ENCODE measurements around the gene OR9Q1.

Gene OR9Q1

DNA sequence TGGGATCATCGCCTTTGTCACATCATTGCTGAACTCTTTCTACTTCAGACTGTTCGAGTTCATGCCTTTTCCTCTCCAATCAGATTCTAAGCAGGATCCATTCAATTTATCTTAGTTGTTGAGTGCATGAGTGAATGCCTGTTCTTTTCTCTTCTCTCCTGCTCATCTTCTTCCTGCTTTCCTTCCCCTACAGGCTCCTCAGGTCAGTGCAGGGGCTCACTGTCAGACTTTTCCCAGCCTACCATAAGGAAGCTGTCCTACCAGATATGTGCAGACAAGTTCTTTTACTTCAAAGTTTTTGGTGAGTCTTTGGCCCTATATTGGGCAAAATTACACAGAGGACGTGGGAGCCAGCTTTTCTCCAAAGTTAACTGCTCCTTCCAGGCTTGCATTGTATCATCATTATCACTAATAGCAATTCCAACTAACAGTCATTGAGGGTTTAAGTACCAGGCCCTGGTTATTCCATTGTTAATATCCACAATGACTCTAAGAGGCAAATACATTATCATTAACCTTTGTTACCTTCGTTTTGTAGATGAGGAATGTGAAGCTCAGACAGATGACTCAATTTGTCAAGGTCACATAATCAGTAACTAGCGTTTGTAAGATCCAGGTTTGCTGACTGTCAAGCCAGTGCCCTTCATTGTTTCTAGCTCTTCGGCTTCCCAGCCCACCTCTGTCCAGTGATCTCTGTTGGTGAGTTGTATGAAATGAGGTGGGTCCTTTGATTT is 37.4 kb downstream of the OR9Q1 start:
- Histone ChIP-seq H3K36me3 (ENCODE audit: control insufficient read depth in 2 of 2, insufficient read depth in 2 of 2, low read length in 2 of 2) (no peaks in the 10 kb centered on the region), H3K27me3 (ENCODE audit: control insufficient read depth in 1 of 2, insufficient read depth in 2 of 2, low read length in 2 of 2) (no peaks in the 10 kb centered on the region), H3K9me3 (ENCODE audit: control insufficient read depth in 2 of 2, low read length in 2 of 2) (no peaks in the 10 kb centered on the region), H3K27ac (ENCODE audit: low read length) (no peak overlapping the region), H3K9ac (ENCODE audit: low read length in 2 of 2) (no peak overlapping the region), H3K4me1 (ENCODE audit: control insufficient read depth, insufficient read depth, low read length) (peaks cover 12% of the 10 kb centered on the region), H3K4me3 (ENCODE audit: low read length in 2 of 2) (no peak overlapping the region)

DNA sequence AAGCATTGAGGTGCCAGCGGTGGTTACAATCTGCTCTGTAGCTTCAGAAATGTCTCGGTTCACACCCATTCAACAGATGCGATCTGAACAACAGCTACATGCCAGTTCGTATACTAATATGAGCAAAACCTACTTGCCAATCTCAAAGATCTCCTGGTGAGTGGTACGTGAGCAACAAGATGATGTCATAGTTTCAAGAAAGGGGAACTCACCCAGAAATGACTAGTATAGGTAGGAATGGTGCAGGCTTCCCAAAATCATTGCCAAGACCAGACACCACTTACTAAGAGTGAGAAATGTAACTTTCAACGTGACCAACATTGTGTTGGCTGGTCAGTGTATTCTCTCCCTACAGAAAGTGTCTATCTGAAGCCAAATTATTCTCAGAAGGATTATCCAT is 38.1 kb downstream of the OR9Q1 start:
- no peaks in the 10 kb centered on the region for H3K9me3 ChIP-seq (ENCODE audit: control insufficient read depth in 2 of 2, low read length in 2 of 2)
- H3K9ac ChIP-seq (ENCODE audit: low read length in 2 of 2): no peak overlapping the region
- H3K4me3 ChIP-seq (ENCODE audit: low read length in 2 of 2): no peak overlapping the region
- H3K27me3 ChIP-seq (ENCODE audit: control insufficient read depth in 1 of 2, insufficient read depth in 2 of 2, low read length in 2 of 2): no peaks in the 10 kb centered on the region
- H3K36me3 ChIP-seq (ENCODE audit: control insufficient read depth in 2 of 2, insufficient read depth in 2 of 2, low read length in 2 of 2): no peaks in the 10 kb centered on the region
- H3K4me1 ChIP-seq (ENCODE audit: control insufficient read depth, insufficient read depth, low read length): peaks cover 12% of the 10 kb centered on the region
- no peak overlapping the region for H3K27ac ChIP-seq (ENCODE audit: low read length)

DNA sequence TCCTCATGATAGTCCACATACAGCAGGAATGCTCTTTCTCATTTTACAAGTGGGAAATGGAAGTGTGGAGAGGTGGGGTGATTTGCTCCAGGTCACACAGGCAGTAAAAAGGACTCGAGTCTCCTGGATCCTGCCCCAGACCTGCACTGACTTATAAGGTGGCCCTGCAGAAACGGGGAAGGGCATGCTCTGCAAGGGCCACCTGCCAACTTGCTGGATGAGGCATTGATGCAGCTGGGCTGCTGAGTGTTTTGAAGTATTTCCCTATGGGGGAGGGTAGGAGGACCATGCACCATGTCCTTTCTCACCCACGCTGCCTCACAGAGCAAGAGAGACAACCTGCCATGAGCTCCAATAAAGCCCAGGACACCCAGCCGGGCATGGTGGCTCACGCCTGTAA is 44.0 kb downstream of the OR9Q1 start:
- Histone ChIP-seq H3K9me3 (ENCODE audit: control insufficient read depth in 2 of 2, low read length in 2 of 2) (peaks cover 0 to 2% of the 10 kb centered on the region in 2 donors), H3K4me1 (ENCODE audit: control insufficient read depth, insufficient read depth, low read length) (no peaks in the 10 kb centered on the region), H3K9ac (ENCODE audit: low read length in 2 of 2) (no peak overlapping the region), H3K36me3 (ENCODE audit: control insufficient read depth in 2 of 2, insufficient read depth in 2 of 2, low read length in 2 of 2) (no peaks in the 10 kb centered on the region), H3K27me3 (ENCODE audit: control insufficient read depth in 1 of 2, insufficient read depth in 2 of 2, low read length in 2 of 2) (no peaks in the 10 kb centered on the region), H3K4me3 (ENCODE audit: low read length in 2 of 2) (no peak overlapping the region), H3K27ac (ENCODE audit: low read length) (no peak overlapping the region)

DNA sequence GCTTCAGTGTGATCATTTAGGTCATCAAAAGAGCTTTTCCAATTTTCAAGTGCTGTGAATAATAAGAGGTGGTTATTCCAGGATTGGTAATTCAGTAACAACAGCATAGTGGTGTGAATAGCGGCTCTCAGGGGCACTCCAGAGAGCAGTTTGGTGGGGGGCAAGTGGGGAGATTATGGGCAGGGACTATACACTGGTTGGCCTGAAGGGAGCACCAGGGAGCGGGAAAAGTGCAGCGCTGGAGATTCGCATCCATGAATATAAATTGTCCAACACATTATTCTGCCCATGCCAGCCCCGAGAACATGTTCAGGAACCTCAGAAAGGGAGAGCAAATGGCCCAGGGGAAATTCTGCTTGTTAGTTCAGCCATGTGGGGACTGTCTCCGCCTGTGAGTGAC is 45.0 kb downstream of the OR9Q1 start:
- Histone ChIP-seq H3K4me1 (ENCODE audit: control insufficient read depth, insufficient read depth, low read length) (no peaks in the 10 kb centered on the region), H3K27me3 (ENCODE audit: control insufficient read depth in 1 of 2, insufficient read depth in 2 of 2, low read length in 2 of 2) (no peaks in the 10 kb centered on the region), H3K9ac (ENCODE audit: low read length in 2 of 2) (no peak overlapping the region), H3K4me3 (ENCODE audit: low read length in 2 of 2) (no peak overlapping the region), H3K27ac (ENCODE audit: low read length) (no peak overlapping the region), H3K9me3 (ENCODE audit: control insufficient read depth in 2 of 2, low read length in 2 of 2) (peaks cover 0 to 2% of the 10 kb centered on the region in 2 donors), H3K36me3 (ENCODE audit: control insufficient read depth in 2 of 2, insufficient read depth in 2 of 2, low read length in 2 of 2) (no peaks in the 10 kb centered on the region)

DNA sequence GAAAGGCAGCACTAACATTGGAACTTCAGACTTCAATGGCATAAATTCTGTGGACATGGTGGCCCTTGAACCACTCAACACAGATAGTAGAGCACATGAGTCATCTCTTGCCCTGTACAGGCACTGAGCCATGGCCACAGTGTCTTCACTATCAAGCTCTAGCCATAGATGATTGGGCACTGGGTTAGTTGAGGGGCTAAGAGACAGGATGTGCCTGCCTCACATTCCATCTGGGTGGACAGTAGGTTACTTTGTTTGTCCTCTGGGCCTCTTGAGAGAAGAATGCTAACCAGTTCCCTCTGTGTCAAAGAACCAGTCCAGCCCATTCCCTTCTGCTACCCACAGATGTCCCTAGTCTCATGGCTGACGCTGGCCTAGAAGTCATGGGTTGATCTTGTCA is 46.9 kb downstream of the OR9Q1 start:
- Histone ChIP-seq H3K36me3 (ENCODE audit: control insufficient read depth in 2 of 2, insufficient read depth in 2 of 2, low read length in 2 of 2) (no peaks in the 10 kb centered on the region), H3K4me1 (ENCODE audit: control insufficient read depth, insufficient read depth, low read length) (no peaks in the 10 kb centered on the region)

DNA sequence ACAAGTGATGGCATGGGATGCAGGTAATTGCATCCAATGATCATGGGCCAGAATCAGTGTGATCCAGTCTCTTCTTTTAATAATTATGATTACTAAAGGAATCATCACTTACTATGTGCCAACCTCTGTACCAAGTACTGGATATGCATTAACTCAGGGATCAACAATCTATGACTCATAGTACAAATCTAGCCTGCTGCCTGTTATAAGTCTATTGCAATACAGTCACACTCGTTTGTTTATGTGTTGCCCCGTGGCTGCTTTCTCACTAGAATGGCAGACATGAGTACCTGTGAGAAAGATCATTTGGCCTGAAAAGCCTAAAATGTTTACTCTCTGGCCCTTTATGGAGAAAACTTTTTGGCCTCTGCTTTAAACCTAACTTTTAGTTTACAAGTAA is 52.1 kb downstream of the OR9Q1 start:
- no peaks in the 10 kb centered on the region for H3K4me1 ChIP-seq (ENCODE audit: control insufficient read depth, insufficient read depth, low read length)
- H3K27ac ChIP-seq (ENCODE audit: low read length): no peak overlapping the region
- H3K4me3 ChIP-seq (ENCODE audit: low read length in 2 of 2): no peak overlapping the region
- H3K36me3 ChIP-seq (ENCODE audit: control insufficient read depth in 2 of 2, insufficient read depth in 2 of 2, low read length in 2 of 2): no peaks in the 10 kb centered on the region
- no peaks in the 10 kb centered on the region for H3K27me3 ChIP-seq (ENCODE audit: control insufficient read depth in 1 of 2, insufficient read depth in 2 of 2, low read length in 2 of 2)
- H3K9ac ChIP-seq (ENCODE audit: low read length in 2 of 2): no peak overlapping the region
- peaks cover 0 to 5% of the 10 kb centered on the region in 2 donors for H3K9me3 ChIP-seq (ENCODE audit: control insufficient read depth in 2 of 2, low read length in 2 of 2)

More for the DNA sequence above, 46.9 kb downstream of the OR9Q1 start:
- H3K9ac ChIP-seq (ENCODE audit: low read length in 2 of 2): no peak overlapping the region
- H3K9me3 ChIP-seq (ENCODE audit: control insufficient read depth in 2 of 2, low read length in 2 of 2): peaks cover 0 to 2% of the 10 kb centered on the region in 2 donors
- H3K27me3 ChIP-seq (ENCODE audit: control insufficient read depth in 1 of 2, insufficient read depth in 2 of 2, low read length in 2 of 2): no peaks in the 10 kb centered on the region
- H3K4me3 ChIP-seq (ENCODE audit: low read length in 2 of 2): no peak overlapping the region
- no peak overlapping the region for H3K27ac ChIP-seq (ENCODE audit: low read length)

DNA sequence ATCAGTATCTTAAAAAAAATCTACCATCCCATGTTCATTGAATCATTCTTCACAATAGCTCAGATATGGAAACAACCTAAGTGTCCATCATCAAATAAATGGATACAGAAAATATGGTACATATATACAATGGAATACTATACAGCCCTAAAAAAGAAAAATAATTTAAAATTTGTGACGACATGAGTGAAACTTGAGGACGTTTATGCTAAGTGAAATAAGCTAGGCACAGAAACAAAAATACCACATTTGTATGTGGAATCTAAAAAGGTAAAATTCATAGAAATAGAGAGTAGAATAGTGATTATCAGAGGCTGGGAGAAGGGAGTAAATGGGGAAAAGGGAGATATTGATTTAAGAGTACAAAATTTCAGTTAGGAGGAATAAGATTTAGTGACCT is 62.8 kb downstream of the OR9Q1 start:
- no peaks in the 10 kb centered on the region for H3K36me3 ChIP-seq (ENCODE audit: control insufficient read depth in 2 of 2, insufficient read depth in 2 of 2, low read length in 2 of 2)
- no peaks in the 10 kb centered on the region for H3K4me1 ChIP-seq (ENCODE audit: control insufficient read depth, insufficient read depth, low read length)
- H3K4me3 ChIP-seq (ENCODE audit: low read length in 2 of 2): no peak overlapping the region
- peaks cover 0 to 3% of the 10 kb centered on the region in 2 donors for H3K9me3 ChIP-seq (ENCODE audit: control insufficient read depth in 2 of 2, low read length in 2 of 2)
- no peak overlapping the region for H3K27ac ChIP-seq (ENCODE audit: low read length)
- H3K9ac ChIP-seq (ENCODE audit: low read length in 2 of 2): no peak overlapping the region
- no peaks in the 10 kb centered on the region for H3K27me3 ChIP-seq (ENCODE audit: control insufficient read depth in 1 of 2, insufficient read depth in 2 of 2, low read length in 2 of 2)

DNA sequence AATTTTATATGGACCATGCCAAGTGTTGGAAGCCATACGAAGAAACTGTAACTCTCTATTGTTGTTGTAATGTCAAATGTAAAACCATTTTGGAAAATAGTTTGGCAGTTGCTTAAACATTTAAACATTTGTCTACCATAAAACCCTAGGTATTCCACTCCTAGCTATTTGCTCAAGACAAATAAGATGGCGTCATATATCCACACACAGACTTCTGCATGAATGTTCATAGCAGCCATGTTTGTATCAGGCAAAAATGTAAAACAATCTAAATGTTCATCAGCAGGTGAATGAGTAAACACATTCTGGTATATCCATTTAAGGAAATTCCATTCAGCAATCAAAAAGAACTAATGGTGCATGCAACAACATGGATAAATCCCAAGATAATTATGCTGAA is 73.8 kb downstream of the OR9Q1 start:
- H3K27me3 ChIP-seq (ENCODE audit: control insufficient read depth in 1 of 2, insufficient read depth in 2 of 2, low read length in 2 of 2): no peaks in the 10 kb centered on the region
- peaks cover 0 to 2% of the 10 kb centered on the region in 2 donors for H3K9me3 ChIP-seq (ENCODE audit: control insufficient read depth in 2 of 2, low read length in 2 of 2)
- no peaks in the 10 kb centered on the region for H3K4me1 ChIP-seq (ENCODE audit: control insufficient read depth, insufficient read depth, low read length)
- H3K27ac ChIP-seq (ENCODE audit: low read length): no peak overlapping the region
- H3K36me3 ChIP-seq (ENCODE audit: control insufficient read depth in 2 of 2, insufficient read depth in 2 of 2, low read length in 2 of 2): no peaks in the 10 kb centered on the region
- H3K4me3 ChIP-seq (ENCODE audit: low read length in 2 of 2): no peak overlapping the region
- no peak overlapping the region for H3K9ac ChIP-seq (ENCODE audit: low read length in 2 of 2)

DNA sequence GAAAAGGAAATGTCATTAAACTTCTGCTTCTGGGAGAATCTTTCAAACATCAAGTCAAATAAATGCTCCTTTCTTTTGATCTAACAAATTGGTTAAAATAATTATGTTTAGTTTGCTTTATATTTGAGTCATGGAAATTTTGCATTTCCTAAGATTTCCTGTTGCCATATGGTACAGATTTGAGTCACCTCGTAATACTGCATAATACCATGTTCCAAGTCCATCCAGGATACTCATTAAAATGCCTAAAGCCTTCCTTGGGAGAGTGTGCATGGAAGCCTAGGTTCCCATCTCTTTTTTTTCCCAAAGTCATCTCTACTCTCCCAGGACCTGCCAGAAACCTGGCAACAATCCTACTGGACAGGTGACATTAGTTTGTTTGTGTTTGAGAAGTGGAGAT is 97.4 kb downstream of the OR9Q1 start:
- Histone ChIP-seq H3K27ac (ENCODE audit: low read length) (no peak overlapping the region), H3K36me3 (ENCODE audit: control insufficient read depth in 2 of 2, insufficient read depth in 2 of 2, low read length in 2 of 2) (no peaks in the 10 kb centered on the region), H3K4me3 (ENCODE audit: low read length in 2 of 2) (no peak overlapping the region)

DNA sequence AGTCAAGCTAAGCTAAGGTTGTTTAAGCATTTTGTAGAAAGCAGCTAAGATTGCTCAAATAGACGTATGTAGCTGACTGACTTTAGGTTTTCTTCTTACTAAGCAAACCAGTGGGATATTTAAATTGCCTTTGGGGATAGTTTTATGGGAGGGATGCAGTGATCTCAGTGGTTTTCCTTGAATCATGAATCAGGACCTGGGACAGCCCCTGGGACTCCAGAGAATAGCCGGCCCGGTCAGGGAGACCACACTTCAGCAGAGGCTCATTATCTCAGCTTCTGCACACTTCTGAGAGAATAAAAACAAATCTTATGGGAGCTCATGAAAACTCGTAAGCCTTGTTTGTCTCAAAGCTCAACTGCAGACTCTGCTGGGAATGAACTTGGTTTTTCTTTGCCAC is 101.8 kb downstream of the OR9Q1 start, which contains the start of gene OR9I1:
OR9I1 (minus strand) TSS at position 62 of the 400 bp plus-strand sequence. CDS start 6,086 bp downstream, outside the sequence.
- Histone ChIP-seq H3K36me3 (ENCODE audit: control insufficient read depth in 2 of 2, insufficient read depth in 2 of 2, low read length in 2 of 2) (no peaks in the 10 kb centered on the region), H3K9me3 (ENCODE audit: control insufficient read depth in 2 of 2, low read length in 2 of 2) (no peaks in the 10 kb centered on the region), H3K27me3 (ENCODE audit: control insufficient read depth in 1 of 2, insufficient read depth in 2 of 2, low read length in 2 of 2) (no peaks in the 10 kb centered on the region), H3K9ac (ENCODE audit: low read length in 2 of 2) (no peak within 1 kb of the TSS), H3K27ac (ENCODE audit: low read length) (no peak within 1 kb of the TSS), H3K4me1 (ENCODE audit: control insufficient read depth, insufficient read depth, low read length) (no peaks in the 10 kb centered on the region), H3K4me3 (ENCODE audit: low read length in 2 of 2) (no peak within 1 kb of the TSS)

More for the DNA sequence above, 97.4 kb downstream of the OR9Q1 start:
- H3K4me1 ChIP-seq (ENCODE audit: control insufficient read depth, insufficient read depth, low read length): no peaks in the 10 kb centered on the region
- no peaks in the 10 kb centered on the region for H3K27me3 ChIP-seq (ENCODE audit: control insufficient read depth in 1 of 2, insufficient read depth in 2 of 2, low read length in 2 of 2)
- no peak overlapping the region for H3K9ac ChIP-seq (ENCODE audit: low read length in 2 of 2)
- no peaks in the 10 kb centered on the region for H3K9me3 ChIP-seq (ENCODE audit: control insufficient read depth in 2 of 2, low read length in 2 of 2)

DNA sequence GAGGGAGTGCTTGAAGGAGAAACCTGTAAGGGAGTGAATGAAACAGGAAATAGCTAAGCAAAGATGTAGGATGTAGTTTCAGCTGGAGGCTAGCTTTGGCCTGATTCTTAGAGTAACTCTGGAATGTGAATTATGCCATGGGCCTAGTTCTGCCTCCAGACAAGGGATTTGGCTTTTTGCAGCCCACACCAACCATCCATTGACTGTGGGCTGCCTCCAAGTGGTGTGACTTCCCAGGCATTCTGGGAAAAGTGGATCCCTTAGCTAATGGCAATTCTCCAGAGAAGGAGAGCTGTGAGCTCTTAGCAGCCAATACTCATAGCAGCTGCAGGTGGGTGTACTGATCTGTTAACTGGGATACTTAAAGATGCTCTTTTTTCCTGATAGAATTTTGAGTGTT is 103.7 kb downstream of the OR9Q1 start:
- no peak overlapping the region for H3K9ac ChIP-seq (ENCODE audit: low read length in 2 of 2)
- no peak overlapping the region for H3K4me3 ChIP-seq (ENCODE audit: low read length in 2 of 2)

More for the DNA sequence above, 103.7 kb downstream of the OR9Q1 start:
- Histone ChIP-seq H3K4me1 (ENCODE audit: control insufficient read depth, insufficient read depth, low read length) (no peaks in the 10 kb centered on the region), H3K27ac (ENCODE audit: low read length) (no peak overlapping the region), H3K9me3 (ENCODE audit: control insufficient read depth in 2 of 2, low read length in 2 of 2) (no peaks in the 10 kb centered on the region), H3K36me3 (ENCODE audit: control insufficient read depth in 2 of 2, insufficient read depth in 2 of 2, low read length in 2 of 2) (no peaks in the 10 kb centered on the region), H3K27me3 (ENCODE audit: control insufficient read depth in 1 of 2, insufficient read depth in 2 of 2, low read length in 2 of 2) (no peaks in the 10 kb centered on the region)
